ENCODE data around the gene BMERB1. TPM values are rescaled to one million over a fixed set of nuclear protein-coding genes. Genes with fewer than 3 reads are reported as not detected.

The BMERB1 gene
- total RNA-seq, 1 donor from 2014 or later, result 20.1 TPM

GRCh38 chr16:15515992-15516391, 81.6 kb downstream of the BMERB1 start:
- H4K20me1 ChIP-seq (ENCODE audit: insufficient read depth, low read length), result peaks cover 8% of the 10 kb centered on the region
- H3K27me3 Mint-ChIP-seq (ENCODE audit: low read depth, unreplicated experiment), result no peaks in the 10 kb centered on the region
- H3K27ac ChIP-seq (ENCODE audit: low read depth, low read length), result no peak overlapping the region
- peaks cover 16% of the 10 kb centered on the region for H3K4me1 ChIP-seq (ENCODE audit: insufficient read depth, low read length)
- no peaks in the 10 kb centered on the region for H3K36me3 ChIP-seq (ENCODE audit: insufficient read depth, low read length)
- H3K27me3 ChIP-seq (ENCODE audit: insufficient read depth, low read length), result no peaks in the 10 kb centered on the region
- H3K9me3 ChIP-seq (ENCODE audit: insufficient read depth, low read depth, low read length), result no peaks in the 10 kb centered on the region
- H3K79me2 ChIP-seq (ENCODE audit: insufficient read depth, low read length), result no peaks in the 10 kb centered on the region
- DNase-seq (ENCODE audit: low read depth) (no peak), FAIRE-seq (no peak)
- no peaks in the 10 kb centered on the region for H3K9me3 Mint-ChIP-seq (ENCODE audit: unreplicated experiment)
- H3K4me1 Mint-ChIP-seq (ENCODE audit: low read depth, unreplicated experiment), result peaks cover 8% of the 10 kb centered on the region
- no peak overlapping the region for H3K27ac Mint-ChIP-seq (ENCODE audit: unreplicated experiment)
- no peak overlapping the region for H2AFZ ChIP-seq (ENCODE audit: low read depth, low read length)
- H3K4me2 ChIP-seq (ENCODE audit: low read length), result no peak overlapping the region
- H3K4me3 ChIP-seq (ENCODE audit: insufficient read depth, low read depth, low read length), result no peak overlapping the region
- H3K36me3 Mint-ChIP-seq (ENCODE audit: low read depth, unreplicated experiment), result peaks cover 5% of the 10 kb centered on the region
- no peak overlapping the region for H3K4me3 Mint-ChIP-seq (ENCODE audit: unreplicated experiment)
- TF ChIP-seq CTCF (IDR thresholded peaks at IDR 0.05; ENCODE audit: insufficient read depth, low read depth, low read length) (no peak), EZH2 (IDR thresholded peaks at IDR 0.05; ENCODE audit: insufficient read depth, low read length) (no peak)
- H3K9ac ChIP-seq (ENCODE audit: low read length), result no peak overlapping the region

DNA sequence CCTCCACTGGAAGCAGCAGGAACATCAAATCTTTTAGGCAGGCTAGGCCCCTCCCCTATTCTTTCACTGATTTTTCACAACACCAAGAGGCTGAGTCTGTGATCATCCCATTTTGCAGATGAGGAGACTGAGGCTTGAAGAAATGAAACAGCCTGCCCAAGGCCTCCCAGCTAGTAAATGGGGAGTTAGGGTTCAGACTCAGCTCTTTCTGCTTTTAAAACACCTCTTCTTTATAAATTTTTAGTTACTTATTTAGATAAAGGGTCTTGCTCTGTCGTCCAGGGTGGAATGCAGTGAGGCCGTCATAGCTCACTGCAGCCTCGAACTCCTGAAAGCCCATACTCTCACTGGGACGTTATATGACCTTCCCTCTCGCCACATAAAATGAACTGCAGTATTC, 82.2 kb downstream of the BMERB1 start:
- peaks cover 4% of the 10 kb centered on the region for H3K4me1 Mint-ChIP-seq (ENCODE audit: low read depth, unreplicated experiment)
- no peaks in the 10 kb centered on the region for H3K9me3 Mint-ChIP-seq (ENCODE audit: unreplicated experiment)
- H3K27ac ChIP-seq (ENCODE audit: low read depth, low read length), result no peak overlapping the region
- TF ChIP-seq CTCF (IDR thresholded peaks at IDR 0.05; ENCODE audit: insufficient read depth, low read depth, low read length) (no peak), EZH2 (IDR thresholded peaks at IDR 0.05; ENCODE audit: insufficient read depth, low read length) (no peak)
- peaks cover 3% of the 10 kb centered on the region for H3K36me3 Mint-ChIP-seq (ENCODE audit: low read depth, unreplicated experiment)
- DNase-seq (ENCODE audit: low read depth), result no peak
- no peaks in the 10 kb centered on the region for H3K36me3 ChIP-seq (ENCODE audit: insufficient read depth, low read length)
- no peak overlapping the region for H3K27ac Mint-ChIP-seq (ENCODE audit: unreplicated experiment)
- no peaks in the 10 kb centered on the region for H3K9me3 ChIP-seq (ENCODE audit: insufficient read depth, low read depth, low read length)
- no peaks in the 10 kb centered on the region for H3K27me3 Mint-ChIP-seq (ENCODE audit: low read depth, unreplicated experiment)
- H3K4me3 ChIP-seq (ENCODE audit: insufficient read depth, low read depth, low read length), result no peak overlapping the region
- no peak overlapping the region for H3K4me2 ChIP-seq (ENCODE audit: low read length)
- H3K9ac ChIP-seq (ENCODE audit: low read length), result no peak overlapping the region
- H4K20me1 ChIP-seq (ENCODE audit: insufficient read depth, low read length), result peaks cover 8% of the 10 kb centered on the region
- H2AFZ ChIP-seq (ENCODE audit: low read depth, low read length), result no peak overlapping the region
- H3K4me1 ChIP-seq (ENCODE audit: insufficient read depth, low read length), result peaks cover 16% of the 10 kb centered on the region
- FAIRE-seq, result no peak
- no peaks in the 10 kb centered on the region for H3K27me3 ChIP-seq (ENCODE audit: insufficient read depth, low read length)
- H3K4me3 Mint-ChIP-seq (ENCODE audit: unreplicated experiment), result no peak overlapping the region
- no peaks in the 10 kb centered on the region for H3K79me2 ChIP-seq (ENCODE audit: insufficient read depth, low read length)

DNA sequence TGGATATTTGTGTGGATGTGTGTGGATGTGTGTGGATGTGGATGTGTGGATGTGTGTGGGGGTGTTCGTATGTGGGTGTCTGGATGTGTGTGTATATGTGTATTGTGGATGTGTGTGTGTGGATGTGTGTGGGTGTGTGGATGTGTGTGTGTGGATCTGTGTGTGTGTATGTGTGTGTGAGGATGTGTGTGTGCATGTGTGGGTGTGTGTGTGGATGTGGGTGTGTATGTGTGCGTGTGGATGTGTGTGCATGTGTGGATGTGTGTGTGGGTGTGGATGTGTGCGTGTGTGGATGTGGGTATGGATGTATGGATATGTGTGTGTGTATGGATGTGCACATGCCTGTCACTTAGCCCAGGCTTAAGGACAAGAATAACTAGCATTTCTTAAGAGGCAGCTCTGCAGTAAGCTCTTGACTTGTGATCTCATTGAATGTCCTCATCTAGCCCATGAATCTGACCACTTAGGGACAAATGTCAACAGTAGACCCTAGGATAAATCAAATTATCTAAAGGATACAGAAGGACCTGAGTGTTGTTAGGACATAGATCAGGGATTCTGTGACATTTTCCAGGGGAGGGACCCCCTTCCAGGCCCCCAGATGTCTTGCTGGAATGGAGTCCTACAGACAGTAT, 83.5 kb downstream of the BMERB1 start:
- no peak overlapping the region for H2AFZ ChIP-seq (ENCODE audit: low read depth, low read length)
- peak; percentile 8 for DNase-seq (ENCODE audit: low read depth)
- peaks cover under 1% of the 10 kb centered on the region for H3K27me3 Mint-ChIP-seq (ENCODE audit: low read depth, unreplicated experiment)
- no peak overlapping the region for H3K27ac Mint-ChIP-seq (ENCODE audit: unreplicated experiment)
- H3K4me3 Mint-ChIP-seq (ENCODE audit: unreplicated experiment), result no peak overlapping the region
- peaks cover 16% of the 10 kb centered on the region for H3K4me1 ChIP-seq (ENCODE audit: insufficient read depth, low read length)
- H3K36me3 Mint-ChIP-seq (ENCODE audit: low read depth, unreplicated experiment), result peaks cover 6% of the 10 kb centered on the region
- peaks cover 11% of the 10 kb centered on the region for H4K20me1 ChIP-seq (ENCODE audit: insufficient read depth, low read length)
- H3K79me2 ChIP-seq (ENCODE audit: insufficient read depth, low read length), result no peaks in the 10 kb centered on the region
- H3K4me1 Mint-ChIP-seq (ENCODE audit: low read depth, unreplicated experiment), result peaks cover 4% of the 10 kb centered on the region
- no peak overlapping the region for H3K4me2 ChIP-seq (ENCODE audit: low read length)
- H3K9ac ChIP-seq (ENCODE audit: low read length), result no peak overlapping the region
- H3K27me3 ChIP-seq (ENCODE audit: insufficient read depth, low read length), result no peaks in the 10 kb centered on the region
- H3K4me3 ChIP-seq (ENCODE audit: insufficient read depth, low read depth, low read length), result no peak overlapping the region
- FAIRE-seq, result no peak
- TF ChIP-seq EZH2 (IDR thresholded peaks at IDR 0.05; ENCODE audit: insufficient read depth, low read length) (no peak), CTCF (IDR thresholded peaks at IDR 0.05; ENCODE audit: insufficient read depth, low read depth, low read length) (no peak)
- H3K9me3 ChIP-seq (ENCODE audit: insufficient read depth, low read depth, low read length), result no peaks in the 10 kb centered on the region
- no peaks in the 10 kb centered on the region for H3K9me3 Mint-ChIP-seq (ENCODE audit: unreplicated experiment)
- no peak overlapping the region for H3K27ac ChIP-seq (ENCODE audit: low read depth, low read length)
- no peaks in the 10 kb centered on the region for H3K36me3 ChIP-seq (ENCODE audit: insufficient read depth, low read length)

All from astrocyte (in vitro differentiated cells and primary cell).